Measurements from ENCODE around the gene FHOD3.

Gene FHOD3

GRCh38 chr18:36534154-36534688 lies 236.7 kb downstream of the FHOD3 start:
- no peaks in the 10 kb centered on the region for H3K9me2 ChIP-seq (replicated peaks; ENCODE audit: insufficient read depth, low read length)
- no peaks in the 10 kb centered on the region for H3K9me3 ChIP-seq (replicated peaks; ENCODE audit: insufficient read depth, low read length)
- no peaks in the 10 kb centered on the region for H3F3A ChIP-seq (ENCODE audit: insufficient read depth, low read length)
- H3K4me1 ChIP-seq (ENCODE audit: low read length), result 0 out of 2 replicates have a peak, but pooled peaks cover 4% of the 10 kb centered on the region
- DNase-seq, result peak; percentile 63
- H3K9ac ChIP-seq (ENCODE audit: low read length), result no peak overlapping the region
- H3K36me3 ChIP-seq (replicated peaks; ENCODE audit: insufficient read depth, low read length), result no peaks in the 10 kb centered on the region
- H3K4me2 ChIP-seq (ENCODE audit: low read depth, low read length), result no peak overlapping the region
- no peaks in the 10 kb centered on the region for H4K20me1 ChIP-seq (ENCODE audit: insufficient read depth, low read length)
- H3K4me3 ChIP-seq (ENCODE audit: low read length), result no peak overlapping the region
- H3K27ac ChIP-seq (ENCODE audit: low read length), result no peak overlapping the region
- no peaks in the 10 kb centered on the region for H3K27me3 ChIP-seq (replicated peaks; ENCODE audit: insufficient read depth, low read length)
- H2AFZ ChIP-seq (ENCODE audit: low read length), result no peak overlapping the region
- H3K79me2 ChIP-seq (ENCODE audit: low read length), result no peaks in the 10 kb centered on the region
- TF ChIP-seq EZH2phosphoT487 (IDR thresholded peaks at IDR 0.05; ENCODE audit: low read length), result no peak
- TF ChIP-seq CTCF (IDR thresholded peaks at IDR 0.05; ENCODE audit: low read length), result no peak
- no peak for TF ChIP-seq EZH2 (optimal IDR thresholded peaks at IDR 0.05; ENCODE audit: low read depth, low read length)

GRCh38 chr18:36535202-36535935 lies 237.9 kb downstream of the FHOD3 start:
- Histone ChIP-seq H3K9me3 (replicated peaks; ENCODE audit: insufficient read depth, low read length) (no peaks in the 10 kb centered on the region), H4K20me1 (ENCODE audit: insufficient read depth, low read length) (no peaks in the 10 kb centered on the region), H3K4me2 (ENCODE audit: low read depth, low read length) (no peak overlapping the region), H3K79me2 (ENCODE audit: low read length) (no peaks in the 10 kb centered on the region), H3K27ac (ENCODE audit: low read length) (no peak overlapping the region), H3K36me3 (replicated peaks; ENCODE audit: insufficient read depth, low read length) (no peaks in the 10 kb centered on the region), H3F3A (ENCODE audit: insufficient read depth, low read length) (no peaks in the 10 kb centered on the region), H2AFZ (ENCODE audit: low read length) (no peak overlapping the region), H3K4me1 (ENCODE audit: low read length) (0 out of 2 replicates have a peak, but pooled peaks cover 4% of the 10 kb centered on the region), H3K27me3 (replicated peaks; ENCODE audit: insufficient read depth, low read length) (no peaks in the 10 kb centered on the region), H3K9me2 (replicated peaks; ENCODE audit: insufficient read depth, low read length) (no peaks in the 10 kb centered on the region), H3K4me3 (ENCODE audit: low read length) (no peak overlapping the region), H3K9ac (ENCODE audit: low read length) (no peak overlapping the region)
- DNase-seq, result no peak
- TF ChIP-seq EZH2phosphoT487 (IDR thresholded peaks at IDR 0.05; ENCODE audit: low read length) (no peak), CTCF (IDR thresholded peaks at IDR 0.05; ENCODE audit: low read length) (no peak), EZH2 (optimal IDR thresholded peaks at IDR 0.05; ENCODE audit: low read depth, low read length) (no peak)

- no peaks in the 10 kb centered on the region for H3F3A ChIP-seq (ENCODE audit: insufficient read depth, low read length)
- no peak overlapping the region for H2AFZ ChIP-seq (ENCODE audit: low read length)
- H3K9me2 ChIP-seq (replicated peaks; ENCODE audit: insufficient read depth, low read length), result no peaks in the 10 kb centered on the region
- H3K27me3 ChIP-seq (replicated peaks; ENCODE audit: insufficient read depth, low read length), result no peaks in the 10 kb centered on the region
- H3K36me3 ChIP-seq (replicated peaks; ENCODE audit: insufficient read depth, low read length), result no peaks in the 10 kb centered on the region
- no peak overlapping the region for H3K9ac ChIP-seq (ENCODE audit: low read length)
- no peaks in the 10 kb centered on the region for H3K9me3 ChIP-seq (replicated peaks; ENCODE audit: insufficient read depth, low read length)
- 0 out of 2 replicates have a peak, but pooled peaks cover 4% of the 10 kb centered on the region for H3K4me1 ChIP-seq (ENCODE audit: low read length)
- H3K27ac ChIP-seq (ENCODE audit: low read length), result no peak overlapping the region
- H3K4me3 ChIP-seq (ENCODE audit: low read length), result no peak overlapping the region
- no peak for TF ChIP-seq CTCF (IDR thresholded peaks at IDR 0.05; ENCODE audit: low read length)
- TF ChIP-seq EZH2phosphoT487 (IDR thresholded peaks at IDR 0.05; ENCODE audit: low read length), result no peak
- TF ChIP-seq EZH2 (optimal IDR thresholded peaks at IDR 0.05; ENCODE audit: low read depth, low read length), result no peak
- no peaks in the 10 kb centered on the region for H3K79me2 ChIP-seq (ENCODE audit: low read length)
- H3K4me2 ChIP-seq (ENCODE audit: low read depth, low read length), result no peak overlapping the region
- H4K20me1 ChIP-seq (ENCODE audit: insufficient read depth, low read length), result no peaks in the 10 kb centered on the region
- DNase-seq, result no peak
Measured at GRCh38 chr18:36536426-36536825, 238.9 kb downstream of the FHOD3 start.

Data from MM.1S (cell line).